ENCODE data around the gene TSHZ2. TPM values are rescaled to one million over a fixed set of nuclear protein-coding genes. Genes with fewer than 3 reads are reported as not detected.

The TSHZ2 gene
- total RNA-seq, 1 donor from 2014 or later = 2.0 TPM

GRCh38 chr20:52996130-52996529 lies 24.0 kb downstream of the TSHZ2 start:
- DNase-seq (ENCODE audit: extremely low read depth, low read depth, low spot score) = no peak

GRCh38 chr20:52996658-52997057 lies 24.5 kb downstream of the TSHZ2 start:
- no peak for DNase-seq (ENCODE audit: extremely low read depth, low read depth, low spot score)

DNA sequence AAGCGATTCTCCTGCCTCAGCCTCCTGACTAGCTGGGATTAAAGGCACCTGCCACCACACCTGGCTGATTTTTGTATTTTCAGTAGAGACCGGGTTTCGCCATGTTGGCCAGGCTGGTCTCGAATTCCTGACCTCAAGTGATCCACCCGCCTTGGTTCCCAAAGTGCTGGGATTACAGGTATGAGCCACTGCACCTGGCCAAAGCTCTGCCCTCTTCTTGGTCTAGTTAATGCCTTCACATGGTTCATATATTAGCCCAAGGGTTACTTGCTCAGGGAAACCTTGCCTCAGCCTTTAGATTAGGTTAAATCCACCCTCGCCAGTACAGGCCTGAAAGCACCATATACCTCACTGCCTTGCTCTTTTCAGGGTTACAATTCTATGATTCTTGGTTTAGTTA lies 26.1 kb downstream of the TSHZ2 start:
- no peak for DNase-seq (ENCODE audit: extremely low read depth, low read depth, low spot score)

DNA sequence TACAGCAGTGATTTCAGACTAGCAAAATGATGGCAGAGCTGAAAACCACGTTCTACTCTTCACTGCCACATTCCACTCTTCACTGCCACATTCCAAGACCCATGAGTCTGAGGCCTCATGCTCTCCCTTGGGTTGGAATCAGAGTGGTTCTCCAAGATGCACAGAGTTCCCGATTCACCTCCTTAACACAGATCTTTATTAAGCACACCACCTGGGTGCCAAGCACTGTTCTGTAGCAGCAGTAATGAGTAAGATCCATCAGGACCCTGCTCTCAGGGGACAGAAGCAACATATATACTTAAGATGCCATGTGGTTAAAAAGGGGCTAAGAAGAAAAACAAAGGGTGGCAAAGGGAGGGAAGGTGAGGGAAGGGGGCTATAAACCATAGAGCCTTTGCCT lies 26.9 kb downstream of the TSHZ2 start:
- DNase-seq (ENCODE audit: extremely low read depth, low read depth, low spot score) = no peak

GRCh38 chr20:53001498-53002301 lies 29.5 kb downstream of the TSHZ2 start:
- no peak for DNase-seq (ENCODE audit: extremely low read depth, low read depth, low spot score)

DNA sequence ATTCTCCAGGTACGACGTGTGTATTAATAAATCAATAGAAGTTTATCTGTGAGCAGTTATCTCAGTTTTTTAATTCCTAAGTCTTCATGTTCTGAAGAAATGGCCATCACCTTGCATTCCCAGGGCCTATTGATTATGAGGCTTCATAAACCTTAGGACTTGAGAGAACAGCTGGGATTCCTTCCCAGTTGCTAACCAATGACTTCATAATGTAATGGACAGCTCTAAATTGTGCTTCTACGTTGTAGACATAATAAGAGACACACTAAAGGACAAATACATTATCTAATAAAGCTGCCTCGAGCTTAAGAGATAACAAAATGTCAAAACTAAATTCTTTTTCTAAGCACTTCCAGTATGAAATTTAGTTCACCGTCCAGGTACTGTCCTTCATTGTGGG lies 30.6 kb downstream of the TSHZ2 start:
- DNase-seq (ENCODE audit: extremely low read depth, low read depth, low spot score) = no peak

- no peak for DNase-seq (ENCODE audit: extremely low read depth, low read depth, low spot score)
Observed at GRCh38 chr20:53003420-53004154, 31.4 kb downstream of the TSHZ2 start.

GRCh38 chr20:53004267-53004813 lies 32.2 kb downstream of the TSHZ2 start:
- DNase-seq (ENCODE audit: extremely low read depth, low read depth, low spot score) = no peak

DNA sequence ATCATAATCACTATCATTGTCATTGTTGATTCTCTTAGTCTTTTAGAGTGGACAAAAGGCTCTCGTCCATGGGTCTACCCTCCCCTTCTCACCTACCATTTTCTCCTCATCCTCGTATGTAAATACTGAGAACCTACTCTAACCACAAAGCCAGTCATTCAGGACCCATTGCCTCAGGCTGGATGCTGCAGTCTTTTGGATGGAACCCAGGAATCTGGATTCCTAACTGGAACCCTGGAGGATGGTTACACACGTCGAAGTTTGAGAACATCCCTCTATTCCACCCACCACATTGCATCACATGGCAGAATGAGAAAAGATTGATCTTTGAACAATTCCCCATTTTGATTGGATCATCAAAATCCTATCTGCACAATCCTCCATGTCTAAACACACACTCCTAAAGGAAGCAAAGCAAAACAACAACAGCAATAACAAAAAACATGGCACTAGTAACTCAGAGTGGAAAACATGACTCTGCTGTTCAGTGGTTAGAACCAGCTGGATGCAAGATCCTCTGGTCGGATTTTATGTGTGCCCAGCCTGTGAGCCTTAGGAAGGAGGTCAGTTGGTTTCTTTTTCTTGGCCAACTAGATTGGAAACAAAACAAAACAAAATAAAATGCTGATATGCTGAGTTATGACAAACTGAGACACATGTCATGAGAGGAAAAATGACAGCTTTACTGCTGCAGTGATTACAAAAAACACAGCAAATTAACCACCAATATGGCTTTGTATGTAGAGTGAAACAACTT lies 38.0 kb downstream of the TSHZ2 start:
- DNase-seq (ENCODE audit: extremely low read depth, low read depth, low spot score) = no peak

- no peak for DNase-seq (ENCODE audit: extremely low read depth, low read depth, low spot score)
Observed at GRCh38 chr20:53011640-53012039, 39.5 kb downstream of the TSHZ2 start.

DNA sequence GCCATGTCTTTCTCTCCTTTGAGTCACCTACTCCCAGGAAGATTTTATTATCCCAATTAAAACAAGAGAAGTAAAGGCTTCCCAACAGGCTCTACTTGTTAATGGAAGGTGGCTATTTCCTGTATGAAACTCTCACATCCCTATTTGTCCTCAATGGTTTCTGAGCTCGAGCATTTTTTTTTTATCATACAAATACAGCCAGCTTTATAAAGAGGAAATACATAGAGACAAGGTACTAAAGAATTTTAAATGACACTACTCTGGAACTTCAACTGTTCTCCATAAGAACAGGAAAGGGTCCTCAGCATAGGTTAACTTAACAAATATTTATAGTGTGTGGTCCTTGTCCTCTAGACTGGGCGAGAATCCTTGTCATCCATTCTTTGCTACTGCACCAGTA lies 41.0 kb downstream of the TSHZ2 start:
- no peak for DNase-seq (ENCODE audit: extremely low read depth, low read depth, low spot score)

DNA sequence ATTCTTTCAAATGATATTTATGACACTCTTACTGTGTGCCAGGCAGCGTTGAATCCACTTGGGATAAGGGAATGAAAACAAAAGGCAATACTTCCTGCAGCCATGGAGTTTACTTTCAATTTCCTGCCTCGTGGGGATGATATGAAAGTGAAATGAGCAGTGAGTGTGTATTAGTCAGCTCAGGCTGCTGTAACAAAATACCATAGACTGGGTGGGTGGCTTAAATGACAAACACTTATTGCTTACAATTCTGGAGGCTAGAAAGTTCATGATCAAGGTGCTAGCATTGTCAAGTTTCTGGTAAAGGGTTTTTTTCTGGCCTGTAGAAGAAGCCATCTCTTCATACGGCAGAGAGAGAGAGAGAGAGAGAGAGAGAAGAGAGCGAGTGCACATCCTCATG lies 41.7 kb downstream of the TSHZ2 start:
- DNase-seq (ENCODE audit: extremely low read depth, low read depth, low spot score) = no peak

DNA sequence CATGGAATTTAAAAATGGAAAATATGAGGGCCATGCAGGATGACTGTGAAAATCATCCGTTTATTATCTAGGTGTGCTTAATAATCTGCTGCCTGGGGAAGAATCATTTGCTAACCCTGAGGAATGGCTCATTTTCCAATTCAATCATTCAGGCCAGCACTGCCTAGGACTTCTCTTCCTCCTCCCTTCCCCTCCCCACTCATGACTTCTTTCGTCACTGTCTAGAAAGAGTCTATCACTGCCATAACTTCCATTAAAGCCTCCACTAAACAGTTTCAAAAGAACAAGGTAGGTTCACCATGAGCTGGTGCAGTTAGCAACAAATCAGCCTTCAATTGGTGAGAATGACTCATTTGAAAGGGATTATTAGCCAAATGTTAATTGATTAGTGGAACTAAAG lies 43.9 kb downstream of the TSHZ2 start:
- DNase-seq (ENCODE audit: extremely low read depth, low read depth, low spot score) = no peak

- no peak for DNase-seq (ENCODE audit: extremely low read depth, low read depth, low spot score)
Observed at GRCh38 chr20:53016534-53017042, 44.4 kb downstream of the TSHZ2 start.

DNA sequence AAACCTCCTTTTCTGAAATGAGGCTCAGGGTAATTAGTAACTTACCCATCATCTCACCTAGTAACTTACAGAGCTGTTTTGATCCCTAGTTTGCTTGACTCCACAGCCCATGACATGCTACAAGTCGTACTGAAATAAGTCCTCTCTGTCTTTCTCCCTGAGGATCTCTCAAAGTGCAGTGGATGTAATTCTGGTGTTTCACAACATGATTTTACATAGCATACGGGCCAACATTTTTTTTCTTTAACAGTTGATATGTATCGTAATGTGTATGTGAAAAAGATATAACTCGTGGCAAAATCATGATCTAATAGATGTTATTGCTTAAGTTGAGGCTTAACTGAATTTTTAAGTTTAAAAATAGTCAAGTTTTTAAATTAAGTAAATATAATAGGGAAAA lies 45.0 kb downstream of the TSHZ2 start:
- DNase-seq (ENCODE audit: extremely low read depth, low read depth, low spot score) = no peak

DNA sequence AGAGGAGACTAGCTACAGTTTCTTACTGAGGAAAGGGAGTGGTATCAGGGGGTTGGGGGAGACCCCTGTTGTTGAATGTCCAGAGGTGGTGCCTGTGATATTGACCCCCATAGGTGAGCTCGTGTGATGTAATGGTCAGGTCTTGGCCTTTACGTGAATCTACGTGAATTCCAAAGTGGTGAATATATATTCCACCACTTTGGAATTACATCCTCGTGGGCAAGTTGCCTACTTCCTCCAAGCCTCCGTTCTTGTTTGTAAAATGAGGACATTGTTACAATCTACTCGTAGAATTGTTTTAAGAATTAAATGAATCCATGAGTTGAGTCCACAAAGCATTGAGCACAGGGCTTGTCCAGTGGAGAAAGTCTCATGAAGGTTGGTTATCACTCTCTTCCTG lies 47.3 kb downstream of the TSHZ2 start:
- DNase-seq (ENCODE audit: extremely low read depth, low read depth, low spot score) = no peak

DNA sequence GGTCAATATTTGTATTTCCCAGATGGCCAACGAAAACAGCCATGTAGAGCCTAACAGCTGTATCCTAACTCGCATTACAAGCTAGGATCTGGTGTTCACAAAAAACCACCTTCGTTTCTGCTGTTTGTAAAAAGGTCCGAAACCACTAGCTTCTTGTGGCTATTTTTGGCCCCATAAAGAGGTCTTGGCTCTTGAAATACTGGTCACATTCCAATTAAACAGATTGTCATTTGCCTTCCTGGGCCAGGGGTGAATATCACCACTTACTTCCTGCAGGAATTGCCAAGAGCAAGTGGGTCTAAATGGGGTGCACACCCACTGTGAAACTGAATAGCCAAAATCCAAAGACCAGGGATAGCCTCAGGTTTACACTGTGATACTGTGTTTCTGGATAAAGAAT lies 48.2 kb downstream of the TSHZ2 start:
- no peak for DNase-seq (ENCODE audit: extremely low read depth, low read depth, low spot score)

- DNase-seq (ENCODE audit: extremely low read depth, low read depth, low spot score) = no peak
Observed at GRCh38 chr20:53020834-53021233, 48.7 kb downstream of the TSHZ2 start.

- DNase-seq (ENCODE audit: extremely low read depth, low read depth, low spot score) = no peak
Observed at GRCh38 chr20:53021934-53022333, 49.8 kb downstream of the TSHZ2 start.

DNA sequence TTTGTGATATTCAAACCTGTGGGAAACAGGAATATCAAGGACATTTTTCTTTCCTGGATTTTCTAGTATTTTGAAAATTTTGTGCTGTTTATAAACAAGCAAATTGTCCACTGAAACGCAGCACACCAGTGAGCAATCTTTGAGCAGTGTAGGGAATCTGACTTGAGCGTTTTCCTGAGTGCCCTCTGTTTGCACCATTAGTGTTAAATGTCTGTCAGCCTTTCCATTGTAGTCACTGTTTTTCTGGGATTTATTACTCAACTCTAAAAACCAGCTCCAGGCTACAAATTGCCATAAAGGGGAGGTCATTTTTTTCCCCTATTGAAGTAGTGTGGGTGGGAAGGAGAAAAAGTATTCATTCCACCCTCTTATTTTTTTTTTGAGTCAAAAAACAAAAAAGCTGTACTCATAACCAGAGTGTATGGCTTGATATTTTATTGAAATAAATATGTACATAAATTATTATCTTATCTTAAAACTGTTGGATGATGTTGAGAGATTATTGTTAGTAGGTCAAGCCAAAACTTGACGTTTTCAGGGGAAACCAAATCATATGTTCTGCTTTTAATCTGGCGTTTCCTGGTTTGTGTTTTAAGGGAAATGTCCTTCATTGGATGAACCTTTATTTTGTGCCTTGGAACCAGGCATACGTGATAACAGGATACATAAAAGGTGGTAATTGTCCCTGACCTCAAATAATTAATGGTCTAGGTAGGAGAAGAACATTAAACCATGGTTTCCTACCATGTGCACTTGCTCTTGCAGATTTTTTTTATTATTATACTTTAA lies 51.8 kb downstream of the TSHZ2 start:
- no peak for DNase-seq (ENCODE audit: extremely low read depth, low read depth, low spot score)
